Urothelium cell line (cell line): ENCODE measurements around the gene SEC62.

ENCODE experiments used
- DNase-seq: peaks from one replicate; pipeline ENCODE4 v3.0.0; 2011; ENCODE audit warnings: low spot score, mixed read lengths
- FAIRE-seq: peaks from 2 replicates; lab custom pipeline; 2011; peaks lifted over from hg19 to GRCh38; lab: Jason Lieb, UNC

Gene SEC62

DNA sequence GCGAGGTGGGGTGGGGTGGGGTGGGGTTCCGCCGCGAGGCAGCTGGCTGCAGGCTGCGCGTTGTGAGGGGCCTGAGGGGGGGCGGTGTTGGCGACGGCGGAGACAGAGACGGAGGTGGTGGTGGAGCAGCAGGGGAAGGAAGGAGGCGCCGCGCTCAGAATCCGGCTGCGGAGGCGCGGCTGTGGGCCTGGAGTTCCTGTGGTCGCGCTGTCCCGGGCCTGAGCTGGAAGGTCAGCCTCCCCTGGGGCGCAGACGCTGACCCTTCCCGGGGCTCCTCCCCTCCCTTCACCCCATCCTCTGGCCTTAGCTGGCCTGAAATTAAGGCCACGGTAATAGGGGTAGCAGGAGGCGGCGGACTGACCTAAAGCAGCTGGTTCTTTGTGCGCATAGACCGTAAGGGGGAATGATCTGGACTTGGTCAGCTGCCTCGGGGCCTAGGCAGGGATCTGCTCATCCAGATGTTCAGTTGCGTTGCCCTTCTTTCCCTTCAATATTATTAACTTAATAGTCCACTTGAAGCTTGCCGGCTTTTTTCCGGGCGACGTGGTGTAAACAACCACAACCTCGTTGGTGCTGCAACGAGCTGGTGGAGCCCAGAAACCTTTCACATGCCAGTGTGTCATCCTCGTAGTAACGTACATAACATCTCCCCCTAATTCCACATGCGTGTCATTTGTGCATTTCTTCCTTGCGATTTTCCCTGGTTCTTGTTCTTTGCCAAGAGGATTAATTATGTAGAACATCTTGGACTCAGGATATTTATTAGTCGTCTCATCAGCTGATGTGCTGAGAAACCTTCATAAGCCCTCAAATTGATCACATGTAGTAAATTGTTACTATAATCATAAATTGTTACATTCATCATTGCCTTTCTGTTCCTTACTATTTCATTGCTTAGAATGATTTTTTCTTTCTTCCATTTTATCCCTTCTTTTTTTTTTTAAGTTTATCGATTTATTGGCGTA lies 626 bp downstream of the SEC62 start:
- FAIRE-seq: no peak

DNA sequence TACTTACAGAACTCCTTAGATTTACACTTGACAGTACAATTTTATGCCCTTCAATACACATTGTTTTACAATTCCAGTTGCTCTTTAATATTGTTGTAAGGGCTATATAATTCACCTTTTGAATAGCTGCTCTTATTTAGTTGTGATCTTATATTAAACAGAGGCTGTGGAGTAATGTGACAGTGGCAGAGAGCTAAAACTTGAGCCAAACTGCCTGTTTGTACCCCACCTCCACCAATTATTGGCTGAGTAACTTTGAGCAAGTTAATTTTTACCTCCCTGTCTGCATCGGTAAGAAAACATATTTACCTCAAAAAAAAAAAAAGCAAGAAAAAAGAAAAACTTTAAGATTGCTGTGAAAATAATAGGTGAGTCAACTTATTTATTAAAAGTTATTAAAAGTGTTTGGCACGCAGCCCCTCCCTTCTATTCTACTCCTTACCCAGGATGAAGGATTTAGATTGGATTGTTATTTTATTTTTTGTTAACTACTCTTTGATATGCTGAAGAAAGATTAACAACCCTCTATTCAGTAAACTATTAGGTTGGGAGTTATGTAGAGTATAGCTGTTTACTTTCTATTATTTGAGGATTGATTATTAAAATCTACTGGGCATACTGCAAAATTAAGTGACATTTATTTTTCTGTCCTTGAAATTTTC lies 1.7 kb downstream of the SEC62 start:
- DNase-seq (no peak), FAIRE-seq (no peak)

More for the DNA sequence above, 626 bp downstream of the SEC62 start:
- DNase-seq: peak; percentile 37

DNA sequence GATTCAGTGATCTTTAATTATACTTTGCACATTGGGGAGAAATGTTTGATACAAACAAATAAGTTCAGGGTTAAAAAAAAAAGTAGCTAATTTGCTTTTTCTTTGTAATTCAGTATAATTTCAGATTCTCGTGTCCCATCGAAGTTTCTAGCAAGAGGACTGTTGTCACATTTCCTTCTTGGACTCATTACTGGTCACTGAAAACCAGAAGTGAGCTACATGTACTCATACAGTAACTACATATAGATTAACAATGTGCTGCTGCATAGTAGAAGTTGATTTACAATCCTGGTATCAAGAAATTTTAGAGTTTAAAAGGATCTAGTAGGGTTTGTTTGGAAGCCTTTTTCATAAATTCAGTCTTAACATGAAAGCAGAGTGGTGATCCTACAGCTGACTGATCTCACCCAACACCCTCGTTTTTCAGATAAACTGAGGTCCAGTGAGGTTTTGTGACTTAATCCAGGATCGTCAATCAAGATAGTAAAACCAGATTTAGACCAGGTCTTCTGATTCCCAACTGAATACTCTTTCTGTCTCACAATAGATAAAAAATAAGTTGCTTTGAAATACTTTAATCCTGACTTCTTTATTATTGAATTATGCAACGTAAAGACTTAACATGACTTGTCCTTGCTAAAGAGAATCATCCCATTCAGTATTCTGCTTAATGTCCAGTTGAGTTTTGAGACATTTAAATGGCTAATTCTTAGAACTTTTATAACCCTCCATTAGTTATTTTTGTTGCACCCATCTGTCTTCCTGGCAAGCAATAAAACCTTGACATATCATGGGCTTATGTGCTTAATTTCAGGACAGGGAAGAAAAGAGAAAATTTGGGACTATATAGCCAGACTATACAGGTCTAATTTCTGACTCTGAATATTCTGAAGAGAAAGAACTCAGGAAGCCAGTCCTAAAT lies 2.8 kb downstream of the SEC62 start:
- no peak for FAIRE-seq
- no peak for DNase-seq

DNA sequence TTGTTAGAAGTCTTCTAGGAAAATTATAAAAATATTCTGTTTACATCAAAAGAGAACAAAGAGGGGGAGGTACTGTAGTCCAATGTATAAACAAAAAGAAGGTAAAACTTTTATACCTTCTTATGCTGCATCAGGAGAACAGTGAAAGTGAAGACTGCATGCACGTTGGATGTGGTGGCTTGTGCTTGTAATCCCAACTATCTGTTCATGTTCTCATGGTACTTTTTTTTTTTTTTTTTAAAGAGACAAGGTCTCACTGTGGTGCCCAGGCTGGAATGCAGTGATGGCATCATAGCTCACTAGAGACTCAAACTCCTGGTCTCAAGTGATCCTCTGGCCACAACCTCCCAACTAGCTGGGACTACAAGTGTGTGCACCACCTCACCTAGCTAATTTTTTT lies 4.2 kb downstream of the SEC62 start:
- FAIRE-seq (no peak), DNase-seq (no peak)

DNA sequence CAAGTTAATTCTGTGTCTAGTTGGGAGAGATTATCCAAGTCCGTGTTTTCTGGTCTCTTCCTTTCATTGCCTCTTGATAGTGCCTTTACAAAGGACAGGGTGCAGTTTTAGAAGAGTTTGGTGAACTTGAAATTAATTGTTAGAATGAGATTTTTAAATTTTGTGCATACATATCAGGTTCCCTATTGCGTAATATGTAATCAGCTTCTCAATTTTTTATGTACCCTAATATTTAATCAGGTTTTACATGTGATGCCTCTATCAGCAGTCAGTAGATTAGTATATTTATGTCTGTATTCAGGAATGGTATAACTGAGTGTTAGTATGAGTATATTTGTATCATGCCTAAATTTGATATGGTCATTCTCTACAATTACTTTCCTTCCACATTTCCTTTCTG lies 4.9 kb downstream of the SEC62 start:
- DNase-seq (no peak), FAIRE-seq (no peak)

DNA sequence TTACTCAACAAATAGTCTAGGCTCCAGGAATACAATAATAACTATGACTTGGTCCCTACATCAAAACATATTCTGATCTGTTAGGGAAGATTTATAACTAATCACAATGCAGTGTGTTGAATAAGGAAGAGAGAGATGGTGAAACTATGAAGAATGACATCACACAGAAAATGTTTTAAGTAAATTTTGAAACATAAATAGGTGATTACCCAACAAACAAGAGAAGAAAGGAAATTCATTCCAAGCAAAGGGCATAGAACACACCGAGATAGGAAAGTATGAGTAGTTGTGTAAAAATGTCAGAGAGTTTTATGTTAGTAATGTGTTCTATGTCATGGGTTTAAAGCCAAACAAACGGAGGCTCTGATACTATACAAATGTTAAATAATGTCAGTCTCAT lies 13.4 kb downstream of the SEC62 start:
- DNase-seq (no peak), FAIRE-seq (no peak)

DNA sequence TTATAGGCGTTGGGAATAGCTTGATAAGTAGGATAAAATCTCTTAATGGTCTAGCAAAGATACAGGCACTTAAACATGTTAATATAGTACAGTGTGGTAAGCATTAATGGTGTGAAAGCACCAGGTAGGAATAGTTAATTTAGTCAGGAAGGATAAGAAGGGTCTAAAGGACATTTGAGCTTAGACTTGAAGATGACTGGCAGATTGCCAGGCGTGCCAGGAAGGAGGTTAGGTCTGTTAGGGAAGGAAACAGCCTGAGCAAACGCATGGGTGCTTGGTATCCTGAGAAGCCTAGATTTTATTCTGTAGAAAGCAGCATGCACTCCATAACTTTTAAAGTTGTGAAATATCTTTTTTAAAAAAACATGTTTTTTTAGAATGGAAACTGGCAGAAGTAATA lies 17.7 kb downstream of the SEC62 start:
- FAIRE-seq (no peak), DNase-seq (no peak)

DNA sequence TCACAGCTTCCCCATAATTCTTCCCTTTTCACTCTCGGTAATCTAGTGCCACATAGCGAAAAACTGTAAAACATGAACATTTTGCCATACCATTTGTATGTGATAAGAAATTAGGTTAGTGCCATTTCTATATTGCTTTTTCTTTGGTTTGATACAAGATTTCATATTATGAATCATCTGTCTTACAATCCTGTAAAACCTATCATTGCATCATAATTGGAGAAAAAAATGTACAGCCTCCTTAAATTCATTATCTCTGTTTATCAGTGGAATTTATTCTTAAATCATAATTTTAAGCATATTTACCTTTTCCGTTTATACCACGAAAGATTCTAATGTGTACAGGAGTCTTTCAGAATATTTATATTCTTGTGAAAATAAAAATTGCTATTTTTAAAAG lies 23.8 kb downstream of the SEC62 start:
- FAIRE-seq: no peak
- DNase-seq: no peak

DNA sequence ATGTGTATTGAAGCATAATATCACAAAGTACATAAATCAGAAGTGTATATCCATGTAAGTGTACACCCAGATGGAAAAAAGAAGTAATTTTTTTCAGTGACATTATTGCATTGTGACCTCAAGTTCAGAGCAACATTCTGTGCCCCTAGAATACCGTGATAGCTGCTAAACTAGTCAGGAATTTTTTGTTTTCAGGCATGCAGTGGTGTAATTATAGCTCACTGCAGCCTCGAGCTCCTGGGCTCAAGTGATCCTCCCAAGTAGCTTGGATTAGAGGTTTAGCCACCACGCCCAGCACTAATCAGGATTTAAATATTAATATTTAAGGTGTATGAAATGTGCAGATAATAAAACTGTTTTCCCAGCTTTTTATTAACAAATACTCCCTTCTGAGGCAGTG lies 25.5 kb downstream of the SEC62 start:
- DNase-seq: no peak
- FAIRE-seq: no peak

DNA sequence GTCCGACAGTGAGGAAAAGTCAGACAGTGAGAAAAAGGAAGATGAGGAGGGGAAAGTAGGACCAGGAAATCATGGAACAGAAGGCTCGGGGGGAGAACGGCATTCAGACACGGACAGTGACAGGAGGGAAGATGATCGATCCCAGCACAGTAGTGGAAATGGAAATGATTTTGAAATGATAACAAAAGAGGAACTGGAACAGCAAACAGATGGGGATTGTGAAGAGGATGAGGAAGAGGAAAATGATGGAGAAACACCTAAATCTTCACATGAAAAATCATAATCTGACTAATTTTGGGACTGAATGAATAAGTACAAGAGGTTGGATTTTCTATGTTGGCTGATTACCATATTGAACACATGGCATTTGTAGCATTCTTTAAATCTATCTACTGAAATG lies 26.2 kb downstream of the SEC62 start:
- no peak for DNase-seq

DNA sequence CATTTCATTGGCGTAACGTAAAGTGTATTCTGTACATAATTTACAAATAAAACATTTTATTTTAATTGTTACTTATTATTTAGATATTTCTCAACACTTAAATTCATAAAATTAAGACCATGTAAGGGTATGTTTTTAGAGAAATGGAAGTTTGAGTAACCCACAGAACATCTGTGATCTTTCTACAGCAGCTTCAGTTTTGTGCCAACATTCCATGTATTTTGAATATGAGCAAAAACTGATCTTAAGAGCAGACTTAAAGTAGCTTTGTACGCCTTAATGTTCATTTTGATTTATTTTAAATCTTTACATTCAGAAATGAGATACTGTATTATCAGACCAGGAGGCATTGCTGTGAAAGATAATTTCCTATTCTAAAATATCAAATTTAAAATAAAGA lies 27.2 kb downstream of the SEC62 start:
- FAIRE-seq (no peak), DNase-seq (no peak)

More for the DNA sequence above, 26.2 kb downstream of the SEC62 start:
- no peak for FAIRE-seq

DNA sequence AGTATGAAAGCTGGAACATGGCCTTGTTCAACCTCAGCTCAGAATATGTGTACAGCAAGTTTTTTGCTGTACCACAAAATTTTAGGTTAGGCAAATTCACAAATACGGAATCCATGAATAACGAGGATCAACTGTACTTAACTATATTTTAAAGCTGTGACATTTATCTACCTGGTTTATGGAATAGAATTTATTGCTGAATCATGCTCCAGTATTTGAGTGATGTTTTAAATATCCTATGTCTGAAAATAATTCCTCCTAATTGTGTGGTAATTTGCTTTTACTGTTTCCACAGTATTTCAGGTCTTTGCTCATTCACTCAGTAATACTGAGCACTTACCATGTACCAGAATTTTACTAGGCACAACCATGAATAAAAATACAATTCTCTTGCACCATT lies 29.5 kb downstream of the SEC62 start:
- FAIRE-seq: no peak
- DNase-seq: no peak

DNA sequence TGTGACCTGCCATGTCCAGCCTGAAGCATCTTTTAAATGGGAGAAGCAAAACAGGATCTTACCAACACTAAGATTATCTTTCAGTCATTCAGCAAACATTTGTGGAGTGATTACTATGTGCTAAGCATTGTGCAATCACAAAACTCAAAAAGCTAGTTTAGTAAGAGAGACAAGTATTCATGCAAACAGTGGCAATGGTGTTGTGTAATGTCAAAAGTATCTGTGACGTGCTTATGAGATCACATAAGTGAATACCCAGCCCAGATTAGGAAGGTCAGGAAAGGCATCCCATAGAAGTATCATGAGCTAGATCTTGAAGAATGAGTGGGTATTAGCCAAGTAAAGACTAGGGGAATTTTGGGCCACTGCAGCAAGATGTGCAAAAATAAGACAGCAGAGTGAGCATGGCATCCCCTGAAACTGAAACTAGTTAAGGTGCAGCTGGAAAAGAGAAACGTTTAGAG lies 32.1 kb downstream of the SEC62 start:
- no peak for DNase-seq
- no peak for FAIRE-seq

DNA sequence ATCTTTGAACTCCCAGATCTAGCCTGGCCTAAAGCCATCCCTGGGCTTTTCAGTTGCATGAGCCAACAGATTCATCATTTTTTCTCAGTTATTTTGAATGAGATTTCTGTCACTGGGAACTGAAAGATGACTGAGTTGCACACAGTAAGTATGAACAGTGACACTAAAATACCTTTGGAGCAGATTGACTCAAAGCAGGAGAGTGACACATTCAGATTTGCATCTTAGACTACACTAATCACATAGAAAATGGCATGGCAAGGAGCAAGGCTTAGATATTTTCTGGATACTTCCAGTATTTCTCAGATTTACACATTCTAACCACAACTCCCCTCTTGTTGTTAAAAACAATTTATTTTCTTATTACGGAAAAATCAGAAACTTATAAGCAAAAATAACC lies 32.8 kb downstream of the SEC62 start:
- no peak for FAIRE-seq
- no peak for DNase-seq

DNA sequence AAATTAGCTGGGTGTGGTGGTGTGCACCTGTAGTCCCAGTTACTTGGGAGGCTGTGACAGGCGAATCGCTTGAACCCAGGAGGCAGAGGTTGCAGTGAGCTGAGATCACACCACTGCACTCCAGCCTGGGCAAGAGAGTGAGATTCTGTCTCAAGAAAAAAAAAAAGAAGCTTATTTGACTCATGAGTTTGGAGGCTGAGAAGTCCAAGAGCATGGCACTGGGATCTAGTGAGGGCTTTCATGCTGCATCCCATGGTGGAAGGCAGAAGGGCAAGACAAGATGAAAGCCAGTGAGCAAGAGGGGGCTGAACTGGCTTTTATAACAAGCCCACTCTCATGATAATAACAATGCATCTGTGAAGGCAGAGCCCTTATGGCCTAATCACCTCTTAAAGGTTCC lies 33.4 kb downstream of the SEC62 start:
- no peak for DNase-seq
- FAIRE-seq: no peak

DNA sequence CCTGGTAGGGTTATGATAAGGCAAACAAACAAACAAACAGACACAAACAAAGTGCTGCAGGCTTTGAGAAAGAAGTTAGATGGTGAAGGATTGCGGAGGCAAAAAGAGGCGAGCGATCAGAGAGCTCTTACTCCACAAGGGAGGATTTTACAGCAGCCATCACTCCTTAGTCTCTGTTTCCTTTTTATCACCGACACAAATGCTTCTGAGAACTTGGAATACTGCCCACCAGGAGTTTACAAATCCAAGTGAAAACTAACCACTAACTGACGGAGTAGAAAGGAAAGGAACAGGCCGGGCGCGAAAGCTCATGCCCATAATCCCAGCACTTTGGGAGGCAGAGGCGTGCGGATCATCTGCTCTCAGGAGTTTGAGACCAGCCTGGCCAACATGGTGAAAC lies 35.6 kb downstream of the SEC62 start:
- no peak for DNase-seq
- FAIRE-seq: no peak

DNA sequence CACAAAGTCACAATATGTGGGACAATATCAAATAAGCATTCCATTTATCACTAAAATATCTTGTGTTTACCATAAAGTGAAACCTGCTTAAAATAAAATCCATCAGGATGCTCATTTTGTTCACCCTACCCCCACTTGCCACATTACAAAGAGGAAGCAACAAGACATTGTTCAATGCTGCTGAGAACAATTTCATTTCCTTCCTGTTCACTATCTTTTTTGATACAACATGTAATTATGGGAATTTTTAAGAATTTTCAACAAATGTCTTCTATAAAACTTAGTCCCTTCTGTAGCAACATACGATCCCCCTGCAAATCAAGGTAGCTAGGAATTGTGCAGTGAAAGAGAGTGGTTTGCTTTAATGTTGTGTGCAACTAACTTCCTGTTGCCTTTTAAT lies 36.3 kb downstream of the SEC62 start:
- FAIRE-seq: no peak

DNA sequence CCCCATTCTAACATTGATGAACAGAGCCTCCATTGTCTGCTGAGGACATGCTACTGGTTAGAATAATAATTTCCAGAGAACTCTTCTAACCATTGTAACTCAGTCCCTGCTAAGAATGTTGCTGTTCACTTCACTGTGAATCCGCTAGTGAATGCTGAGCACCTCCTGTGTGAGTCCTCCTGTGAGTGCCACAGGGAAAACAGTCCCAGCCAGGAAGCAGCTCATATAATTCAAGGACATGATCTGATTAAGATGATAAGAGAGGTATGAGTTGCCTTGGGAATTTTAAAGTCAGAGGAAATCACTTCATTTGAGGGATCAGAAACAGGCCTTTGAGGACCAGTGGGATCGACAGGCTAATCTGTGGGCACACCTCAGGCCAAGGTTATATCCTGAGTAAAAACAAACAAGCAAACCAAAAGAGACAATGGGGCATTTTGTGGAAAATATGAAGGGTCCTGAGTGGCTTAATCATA lies 37.3 kb downstream of the SEC62 start:
- DNase-seq (no peak), FAIRE-seq (no peak)

More for the DNA sequence above, 36.3 kb downstream of the SEC62 start:
- DNase-seq: no peak

DNA sequence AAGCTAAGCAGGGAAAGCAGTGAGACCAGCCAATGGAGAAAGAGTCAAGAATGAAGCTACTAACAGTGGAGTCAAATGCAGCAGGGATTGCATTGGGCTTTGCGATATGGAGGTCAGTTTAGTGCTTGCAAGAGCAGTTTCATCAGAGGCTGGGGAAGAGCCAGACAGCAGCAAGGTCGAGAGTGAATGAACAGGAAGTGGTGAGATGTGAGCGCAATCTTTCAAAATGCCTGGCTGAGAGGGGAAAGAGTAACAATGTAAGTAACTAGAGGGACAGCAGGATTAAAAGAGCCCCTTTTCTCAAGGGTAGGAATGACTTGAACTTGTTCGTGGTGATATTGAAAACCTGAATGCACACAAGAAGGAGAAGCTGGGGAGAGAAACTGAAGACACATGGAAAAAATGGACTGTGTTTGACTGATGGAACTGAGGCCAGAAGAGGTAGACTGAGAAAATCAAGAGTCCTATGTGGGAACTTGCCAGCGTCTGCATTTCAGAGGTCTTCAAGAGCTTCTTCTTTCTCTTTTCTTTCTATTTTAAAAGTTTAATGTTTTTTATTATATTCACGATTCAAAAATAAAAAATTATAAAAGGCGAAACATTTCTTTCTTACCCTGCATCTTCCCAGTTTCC lies 40.5 kb downstream of the SEC62 start:
- DNase-seq (peak; percentile 8), FAIRE-seq (no peak)

DNA sequence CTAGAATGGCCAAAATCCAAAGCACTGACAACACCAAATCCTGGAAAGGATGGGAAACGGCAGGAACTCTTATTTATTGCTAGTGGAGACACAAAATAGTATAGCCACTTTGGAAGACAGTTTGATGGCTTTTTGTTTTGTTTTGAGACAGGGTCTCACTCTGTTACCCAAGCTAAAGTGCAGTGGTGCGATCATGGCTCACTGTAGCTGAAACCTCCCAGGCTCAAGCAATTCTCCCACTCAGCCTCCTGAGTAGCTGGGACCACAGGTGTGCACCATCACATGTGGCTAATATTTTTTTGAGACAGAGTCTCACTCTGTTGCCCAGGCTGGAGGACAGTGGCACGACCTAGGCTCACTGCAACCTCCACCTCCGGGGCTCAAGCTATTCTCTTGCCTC lies 43.9 kb downstream of the SEC62 start:
- no peak for DNase-seq
- FAIRE-seq: no peak
